ENCODE measurements around the gene FHIT. TPM values are rescaled to one million over a fixed set of nuclear protein-coding genes. Genes with fewer than 3 reads are reported as not detected.

The FHIT gene
- total and polyA plus RNA-seq, 10 of the 15 experiments (the other 5 are each of a cell fraction or from before 2014, with no cell fraction given), result 4.2 to 14.9 (median 9.4) TPM

DNA sequence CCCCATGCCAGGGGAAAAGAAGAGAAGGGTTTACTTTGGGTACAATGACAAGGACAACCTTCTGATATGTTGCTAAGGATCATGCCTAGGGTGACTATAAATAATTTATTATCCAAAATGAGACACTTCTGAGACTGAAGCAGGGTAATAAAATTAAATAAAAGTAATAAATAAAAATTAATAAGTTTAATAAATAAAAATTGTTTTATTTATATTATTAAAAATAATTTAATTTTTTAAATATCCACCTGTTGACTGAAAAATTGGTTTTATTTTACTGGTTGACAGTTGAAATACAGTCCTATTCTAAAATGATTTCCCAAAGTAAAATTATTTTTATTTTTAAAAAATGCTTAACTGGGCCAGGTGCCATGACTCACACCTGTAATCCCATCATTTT is 102.0 kb downstream of the FHIT start (continued):
- TF ChIP-seq MLLT1 (IDR thresholded peaks at IDR 0.05), result no peak
- no peak for TF ChIP-seq NFXL1 (IDR thresholded peaks at IDR 0.05; ENCODE audit: borderline replicate concordance)

GRCh38 chr3:61146010-61146890 is 105.0 kb downstream of the FHIT start:
- no peak for FAIRE-seq
- no peak for ATAC-seq
- Histone ChIP-seq H3K27me3 (replicated peaks in 1 of 2; ENCODE audit: control insufficient read depth in 2 of 2, insufficient read depth in 2 of 2, low read length in 1 of 2) (no peaks in the 10 kb centered on the region), H3K4me1 (ENCODE audit: control insufficient read depth, insufficient read depth, low read length) (no peaks in the 10 kb centered on the region), H2AFZ (ENCODE audit: control insufficient read depth, low read depth, low read length) (no peak overlapping the region), H3K4me3 (no peak overlapping the region), H3K27ac (ENCODE audit: control insufficient read depth, insufficient read depth) (no peak overlapping the region), H3K9ac (ENCODE audit: control insufficient read depth, insufficient read depth, low read length) (no peak overlapping the region), H3K79me2 (ENCODE audit: control insufficient read depth, insufficient read depth, low read length) (no peaks in the 10 kb centered on the region), H3K4me2 (ENCODE audit: control insufficient read depth, insufficient read depth) (no peak overlapping the region), H3K9me3 (replicated peaks; ENCODE audit: control insufficient read depth, insufficient read depth, low read length) (no peaks in the 10 kb centered on the region), H4K20me1 (ENCODE audit: control insufficient read depth, insufficient read depth) (no peaks in the 10 kb centered on the region), H3K36me3 (ENCODE audit: control insufficient read depth in 2 of 2, insufficient read depth in 2 of 2, low read length in 1 of 2) (no peaks in the 10 kb centered on the region)
- SMC1A ChIA-PET (ENCODE audit: uncharacterized antibody, unreplicated experiment), result interaction anchor here (0.6 to 1.6 kb wide), 2 partner anchors 15 to 37 kb away, joined by 3 read pairs; no protein-coding TSS in a partner anchor
- no peak for DNase-seq (ENCODE audit: low read depth, low spot score)
- in situ Hi-C loops (cut with MboI), result no loop called here
- WGBS (ENCODE audit: insufficient coverage, insufficient replicate concordance, low lambda C conversion rate, missing lambda C conversion rate), result 76% methylated on average over 3 of the region's 3 CpGs
- RAD21 ChIA-PET (ENCODE audit: unreplicated experiment), result no interaction called here
- POLR2A ChIA-PET, result interaction anchor here (1.4 kb wide), 1 partner anchor 34 kb away, joined by 3 read pairs; no protein-coding TSS in a partner anchor
- CTCF ChIA-PET, result interaction anchor here (0.6 kb wide), 1 partner anchor 49 kb away, joined by 3 read pairs; no protein-coding TSS in a partner anchor
- no TSS peak for BruUV-seq (replicated peaks)
- no peak for TF ChIP-seq HDAC6 (IDR thresholded peaks at IDR 0.05; ENCODE audit: unreplicated experiment)
- no peak for TF ChIP-seq SMC3 (IDR thresholded peaks at IDR 0.05; ENCODE audit: borderline replicate concordance, low read length)
- no peak for TF ChIP-seq CEBPZ (IDR thresholded peaks at IDR 0.05; ENCODE audit: low read depth, low read length)
- intact Hi-C loops (cut with micrococcal nuclease; ENCODE audit: unreplicated experiment), result no loop called here
